ENCODE data around the gene ISCU. TPM values are rescaled to one million over a fixed set of nuclear protein-coding genes. Genes with fewer than 3 reads are reported as not detected.

Gene ISCU
- total and polyA plus RNA-seq, 9 of the 15 experiments (the other 6 are each of a cell fraction or from before 2014, with no cell fraction given): 15.9 to 92.5 (median 77.3) TPM

DNA sequence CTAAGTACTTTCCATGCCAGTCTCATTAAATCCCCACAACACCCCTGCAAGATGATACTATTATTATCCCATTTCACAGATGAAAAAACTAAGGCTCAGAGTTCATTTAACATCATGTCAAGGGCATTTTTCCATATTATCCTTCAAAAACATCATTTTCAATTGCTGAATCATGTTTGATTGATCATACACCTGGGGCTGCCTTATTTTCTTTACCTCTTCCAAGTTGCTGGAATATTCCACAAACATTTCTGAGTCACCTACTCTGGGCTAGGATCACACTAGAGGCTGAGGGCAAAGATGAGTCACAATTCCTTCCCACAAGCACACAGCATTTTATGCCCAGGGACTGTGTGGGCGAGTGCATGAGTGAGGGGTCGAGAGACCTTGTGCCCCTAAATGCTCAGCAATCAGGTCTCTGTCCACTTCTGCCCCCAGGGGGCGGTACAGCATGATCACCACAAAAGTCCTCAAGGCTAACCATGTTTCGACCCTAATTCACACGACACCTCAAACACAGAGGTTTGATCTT is 49.6 kb downstream of the ISCU start:
- H3K36me3 ChIP-seq (ENCODE audit: control insufficient read depth, insufficient read depth, low read length): no peaks in the 10 kb centered on the region
- H3K4me2 ChIP-seq (ENCODE audit: insufficient read depth, low read length): no peak overlapping the region
- WGBS (ENCODE audit: insufficient coverage, low coverage, missing lambda C conversion rate): 7% methylated on average over 5 of the region's 5 CpGs
- no peaks in the 10 kb centered on the region for H3K79me2 ChIP-seq (ENCODE audit: control insufficient read depth, insufficient read depth, low read length)
- no peak overlapping the region for H3K9ac ChIP-seq (ENCODE audit: insufficient read depth in 1 of 2, low read depth in 2 of 2, low read length in 2 of 2)
- ATAC-seq (peak; percentile 80), FAIRE-seq (peak; percentile 90), DNase-seq (ENCODE audit: extremely low read depth in 1 of 4, low spot score in 3 of 4) (peak; percentile 64 to 77 (median 74))
- H3K4me1 ChIP-seq (replicated peaks in 1 of 2; ENCODE audit: control insufficient read depth in 2 of 2, insufficient read depth in 2 of 2, low read length in 2 of 2): peaks cover 9 to 16% of the 10 kb centered on the region in 2 experiments
- in situ Hi-C loops (cut with MboI) (no loop called here), intact Hi-C loops (cut with micrococcal nuclease) (loop anchor here (1.0 kb wide), 1 partner anchor 191 kb away; no protein-coding TSS in a partner anchor)
- H3K27me3 ChIP-seq (ENCODE audit: control insufficient read depth in 2 of 2, insufficient read depth in 2 of 2, low read length in 2 of 2): no peaks in the 10 kb centered on the region
- H2AFZ ChIP-seq (ENCODE audit: low read depth, low read length): no peak overlapping the region
- ChIA-PET POLR2A (no interaction called here), CTCF (ENCODE audit: low intra/inter-chr PET ratio) (no interaction called here)
- H3K9me1 ChIP-seq (ENCODE audit: control insufficient read depth, insufficient read depth, low read length): no peaks in the 10 kb centered on the region
- H3K27ac ChIP-seq (ENCODE audit: extremely low read depth, low read depth, low read length): no peak overlapping the region
- no TSS peak for BruUV-seq (replicated peaks)
- H4K20me1 ChIP-seq (replicated peaks; ENCODE audit: control insufficient read depth, insufficient read depth, low read length): no peaks in the 10 kb centered on the region
- H3K9me3 ChIP-seq (replicated peaks; ENCODE audit: control insufficient read depth, insufficient read depth, low read depth, low read length): no peaks in the 10 kb centered on the region
- H3K4me3 ChIP-seq: no peak overlapping the region
- TF ChIP-seq BRF1 (IDR thresholded peaks at IDR 0.05; ENCODE audit: borderline replicate concordance, extremely low read depth, insufficient read length) (no peak), NCOR1 (IDR thresholded peaks at IDR 0.05) (no peak), KDM1A (IDR thresholded peaks at IDR 0.05) (peak; percentile 64 to 72; a peak in 3 of 4 replicates), HDAC2 (IDR thresholded peaks at IDR 0.05) (peak; percentile 51), ZNF24 (IDR thresholded peaks at IDR 0.05) (no peak), ZNF263 (CRISPR knock-in tag; IDR thresholded peaks at IDR 0.05; ENCODE audit: borderline replicate concordance) (no peak), BCOR (IDR thresholded peaks at IDR 0.05) (peak; percentile 84), HDAC6 (IDR thresholded peaks at IDR 0.05; ENCODE audit: low read depth, low read length) (no peak), NR1H2 (CRISPR knock-in tag; IDR thresholded peaks at IDR 0.05) (no peak), ZNF174 (CRISPR knock-in tag; IDR thresholded peaks at IDR 0.05) (no peak), CTBP1 (IDR thresholded peaks at IDR 0.05; ENCODE audit: borderline replicate concordance) (no peak), SP2 (IDR thresholded peaks at IDR 0.05; ENCODE audit: extremely low read depth, low read depth, low read length, poor library complexity, severe bottlenecking) (no peak), STAG1 (CRISPR knock-in tag; IDR thresholded peaks at IDR 0.05; ENCODE audit: borderline replicate concordance) (peak; percentile 29; the same call in 1 of the 2 replicates)
- TF ChIP-seq, protein P1, sequence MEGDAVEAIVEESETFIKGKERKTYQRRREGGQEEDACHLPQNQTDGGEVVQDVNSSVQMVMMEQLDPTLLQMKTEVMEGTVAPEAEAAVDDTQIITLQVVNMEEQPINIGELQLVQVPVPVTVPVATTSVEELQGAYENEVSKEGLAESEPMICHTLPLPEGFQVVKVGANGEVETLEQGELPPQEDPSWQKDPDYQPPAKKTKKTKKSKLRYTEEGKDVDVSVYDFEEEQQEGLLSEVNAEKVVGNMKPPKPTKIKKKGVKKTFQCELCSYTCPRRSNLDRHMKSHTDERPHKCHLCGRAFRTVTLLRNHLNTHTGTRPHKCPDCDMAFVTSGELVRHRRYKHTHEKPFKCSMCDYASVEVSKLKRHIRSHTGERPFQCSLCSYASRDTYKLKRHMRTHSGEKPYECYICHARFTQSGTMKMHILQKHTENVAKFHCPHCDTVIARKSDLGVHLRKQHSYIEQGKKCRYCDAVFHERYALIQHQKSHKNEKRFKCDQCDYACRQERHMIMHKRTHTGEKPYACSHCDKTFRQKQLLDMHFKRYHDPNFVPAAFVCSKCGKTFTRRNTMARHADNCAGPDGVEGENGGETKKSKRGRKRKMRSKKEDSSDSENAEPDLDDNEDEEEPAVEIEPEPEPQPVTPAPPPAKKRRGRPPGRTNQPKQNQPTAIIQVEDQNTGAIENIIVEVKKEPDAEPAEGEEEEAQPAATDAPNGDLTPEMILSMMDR (IDR thresholded peaks at IDR 0.05 in 2 of 3, conservative IDR thresholded peaks at IDR 0.05 in 1 of 3; ENCODE audit: insufficient read depth in 2 of 3, low read depth in 1 of 3, low read length in 3 of 3): peak; percentile 53 to 80 (median 61); a peak in 5 of 6 replicates
- TF ChIP-seq, protein P2, sequence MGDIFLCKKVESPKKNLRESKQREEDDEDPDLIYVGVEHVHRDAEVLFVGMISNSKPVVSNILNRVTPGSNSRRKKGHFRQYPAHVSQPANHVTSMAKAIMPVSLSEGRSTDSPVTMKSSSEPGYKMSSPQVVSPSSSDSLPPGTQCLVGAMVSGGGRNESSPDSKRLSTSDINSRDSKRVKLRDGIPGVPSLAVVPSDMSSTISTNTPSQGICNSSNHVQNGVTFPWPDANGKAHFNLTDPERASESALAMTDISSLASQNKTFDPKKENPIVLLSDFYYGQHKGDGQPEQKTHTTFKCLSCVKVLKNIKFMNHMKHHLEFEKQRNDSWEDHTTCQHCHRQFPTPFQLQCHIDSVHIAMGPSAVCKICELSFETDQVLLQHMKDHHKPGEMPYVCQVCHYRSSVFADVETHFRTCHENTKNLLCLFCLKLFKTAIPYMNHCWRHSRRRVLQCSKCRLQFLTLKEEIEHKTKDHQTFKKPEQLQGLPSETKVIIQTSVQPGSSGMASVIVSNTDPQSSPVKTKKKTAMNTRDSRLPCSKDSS (IDR thresholded peaks at IDR 0.05; ENCODE audit: low read depth, partially characterized antibody): no peak
- TF ChIP-seq, protein P3, sequence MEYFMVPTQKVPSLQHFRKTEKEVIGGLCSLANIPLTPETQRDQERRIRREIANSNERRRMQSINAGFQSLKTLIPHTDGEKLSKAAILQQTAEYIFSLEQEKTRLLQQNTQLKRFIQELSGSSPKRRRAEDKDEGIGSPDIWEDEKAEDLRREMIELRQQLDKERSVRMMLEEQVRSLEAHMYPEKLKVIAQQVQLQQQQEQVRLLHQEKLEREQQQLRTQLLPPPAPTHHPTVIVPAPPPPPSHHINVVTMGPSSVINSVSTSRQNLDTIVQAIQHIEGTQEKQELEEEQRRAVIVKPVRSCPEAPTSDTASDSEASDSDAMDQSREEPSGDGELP (CRISPR knock-in tag; IDR thresholded peaks at IDR 0.05; ENCODE audit: borderline replicate concordance): 0 out of 2 replicates have a peak, but pooled peaks have one; percentile 15
- TF ChIP-seq, protein P4, sequence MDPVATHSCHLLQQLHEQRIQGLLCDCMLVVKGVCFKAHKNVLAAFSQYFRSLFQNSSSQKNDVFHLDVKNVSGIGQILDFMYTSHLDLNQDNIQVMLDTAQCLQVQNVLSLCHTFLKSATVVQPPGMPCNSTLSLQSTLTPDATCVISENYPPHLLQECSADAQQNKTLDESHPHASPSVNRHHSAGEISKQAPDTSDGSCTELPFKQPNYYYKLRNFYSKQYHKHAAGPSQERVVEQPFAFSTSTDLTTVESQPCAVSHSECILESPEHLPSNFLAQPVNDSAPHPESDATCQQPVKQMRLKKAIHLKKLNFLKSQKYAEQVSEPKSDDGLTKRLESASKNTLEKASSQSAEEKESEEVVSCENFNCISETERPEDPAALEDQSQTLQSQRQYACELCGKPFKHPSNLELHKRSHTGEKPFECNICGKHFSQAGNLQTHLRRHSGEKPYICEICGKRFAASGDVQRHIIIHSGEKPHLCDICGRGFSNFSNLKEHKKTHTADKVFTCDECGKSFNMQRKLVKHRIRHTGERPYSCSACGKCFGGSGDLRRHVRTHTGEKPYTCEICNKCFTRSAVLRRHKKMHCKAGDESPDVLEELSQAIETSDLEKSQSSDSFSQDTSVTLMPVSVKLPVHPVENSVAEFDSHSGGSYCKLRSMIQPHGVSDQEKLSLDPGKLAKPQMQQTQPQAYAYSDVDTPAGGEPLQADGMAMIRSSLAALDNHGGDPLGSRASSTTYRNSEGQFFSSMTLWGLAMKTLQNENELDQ (CRISPR knock-in tag; IDR thresholded peaks at IDR 0.05; ENCODE audit: borderline replicate concordance): no peak
